ENCODE results near the gene PPP2R5B. TPM values are rescaled to one million over a fixed set of nuclear protein-coding genes. Genes with fewer than 3 reads are reported as not detected.

Gene PPP2R5B
- total and polyA plus RNA-seq, 9 of the 15 experiments (the other 6 are each of a cell fraction or from before 2014, with no cell fraction given), result 0.10 to 7.8 (median 3.3) TPM

DNA sequence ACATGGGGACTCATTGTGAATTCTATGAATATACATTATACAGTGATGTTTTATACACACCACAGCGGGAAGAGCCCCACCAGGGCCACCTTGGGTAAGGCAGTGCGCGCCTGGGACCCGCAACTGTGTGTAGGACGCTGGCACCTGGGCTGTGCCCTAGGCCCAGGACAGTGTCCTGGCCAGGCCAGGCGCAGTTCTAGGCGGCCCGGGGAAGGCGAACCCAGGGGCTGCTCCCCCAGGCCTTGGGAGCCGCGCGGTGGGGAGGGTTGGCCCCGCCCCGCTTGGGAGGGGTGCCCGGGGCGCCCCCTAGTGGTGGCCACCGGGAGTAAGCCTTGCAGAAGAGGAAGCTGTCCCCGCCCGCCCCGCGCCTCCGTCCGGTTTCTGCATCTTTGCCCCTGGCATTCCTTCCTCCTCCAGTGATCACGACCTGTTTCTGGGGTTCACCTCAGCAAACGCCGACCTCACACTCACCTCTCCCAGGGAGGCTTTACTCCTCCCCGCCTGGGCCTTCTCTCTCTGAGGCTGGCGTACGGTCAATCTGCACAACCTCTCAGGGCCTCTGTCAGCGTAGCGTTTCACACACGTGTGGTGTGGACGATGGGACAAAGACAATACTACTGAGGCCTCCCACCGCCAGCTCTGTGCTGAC, 36.6 kb upstream of the PPP2R5B start (continued):
- TF ChIP-seq, protein P1, sequence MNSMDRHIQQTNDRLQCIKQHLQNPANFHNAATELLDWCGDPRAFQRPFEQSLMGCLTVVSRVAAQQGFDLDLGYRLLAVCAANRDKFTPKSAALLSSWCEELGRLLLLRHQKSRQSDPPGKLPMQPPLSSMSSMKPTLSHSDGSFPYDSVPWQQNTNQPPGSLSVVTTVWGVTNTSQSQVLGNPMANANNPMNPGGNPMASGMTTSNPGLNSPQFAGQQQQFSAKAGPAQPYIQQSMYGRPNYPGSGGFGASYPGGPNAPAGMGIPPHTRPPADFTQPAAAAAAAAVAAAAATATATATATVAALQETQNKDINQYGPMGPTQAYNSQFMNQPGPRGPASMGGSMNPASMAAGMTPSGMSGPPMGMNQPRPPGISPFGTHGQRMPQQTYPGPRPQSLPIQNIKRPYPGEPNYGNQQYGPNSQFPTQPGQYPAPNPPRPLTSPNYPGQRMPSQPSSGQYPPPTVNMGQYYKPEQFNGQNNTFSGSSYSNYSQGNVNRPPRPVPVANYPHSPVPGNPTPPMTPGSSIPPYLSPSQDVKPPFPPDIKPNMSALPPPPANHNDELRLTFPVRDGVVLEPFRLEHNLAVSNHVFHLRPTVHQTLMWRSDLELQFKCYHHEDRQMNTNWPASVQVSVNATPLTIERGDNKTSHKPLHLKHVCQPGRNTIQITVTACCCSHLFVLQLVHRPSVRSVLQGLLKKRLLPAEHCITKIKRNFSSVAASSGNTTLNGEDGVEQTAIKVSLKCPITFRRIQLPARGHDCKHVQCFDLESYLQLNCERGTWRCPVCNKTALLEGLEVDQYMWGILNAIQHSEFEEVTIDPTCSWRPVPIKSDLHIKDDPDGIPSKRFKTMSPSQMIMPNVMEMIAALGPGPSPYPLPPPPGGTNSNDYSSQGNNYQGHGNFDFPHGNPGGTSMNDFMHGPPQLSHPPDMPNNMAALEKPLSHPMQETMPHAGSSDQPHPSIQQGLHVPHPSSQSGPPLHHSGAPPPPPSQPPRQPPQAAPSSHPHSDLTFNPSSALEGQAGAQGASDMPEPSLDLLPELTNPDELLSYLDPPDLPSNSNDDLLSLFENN (IDR thresholded peaks at IDR 0.05; ENCODE audit: low read depth in 2 of 2, low read length in 2 of 2), result 0 out of 4 replicates have a peak, but pooled peaks of 1 of the 2 experiments have one; percentile 5
- TF ChIP-seq HNRNPL (IDR thresholded peaks at IDR 0.05; ENCODE audit: low read depth, low read length) (peak; percentile 75; the same call in 1 of the 2 replicates), RCOR1 (IDR thresholded peaks at IDR 0.05; ENCODE audit: borderline replicate concordance in 1 of 2, low read depth in 2 of 2, low read length in 2 of 2) (peak in 1 of 2 experiments; percentile 64; a peak in 2 of 4 replicates), TAF1 (IDR thresholded peaks at IDR 0.05; ENCODE audit: control insufficient read depth, extremely low read depth, insufficient read depth, low read length, severe bottlenecking) (peak; percentile 53), MAZ (CRISPR knock-in tag; conservative IDR thresholded peaks at IDR 0.05 in 1 of 2, IDR thresholded peaks at IDR 0.05 in 1 of 2) (peak; percentile 99 to 100), PHTF2 (CRISPR knock-in tag; IDR thresholded peaks at IDR 0.05) (no peak), RHOXF2B (CRISPR knock-in tag; conservative IDR thresholded peaks at IDR 0.05) (0 out of 2 replicates have a peak, but pooled peaks have one; percentile 44), GATA2 (CRISPR knock-in tag; IDR thresholded peaks at IDR 0.05) (no peak), SRSF9 (IDR thresholded peaks at IDR 0.05; ENCODE audit: borderline replicate concordance, low read depth, low read length) (no peak), HCFC1 (IDR thresholded peaks at IDR 0.05; ENCODE audit: low read depth, low read length) (peak; percentile 44; the same call in 1 of the 2 replicates), ZKSCAN1 (IDR thresholded peaks at IDR 0.05; ENCODE audit: low read depth, low read length) (peak; percentile 70)
- TF ChIP-seq, protein P2, sequence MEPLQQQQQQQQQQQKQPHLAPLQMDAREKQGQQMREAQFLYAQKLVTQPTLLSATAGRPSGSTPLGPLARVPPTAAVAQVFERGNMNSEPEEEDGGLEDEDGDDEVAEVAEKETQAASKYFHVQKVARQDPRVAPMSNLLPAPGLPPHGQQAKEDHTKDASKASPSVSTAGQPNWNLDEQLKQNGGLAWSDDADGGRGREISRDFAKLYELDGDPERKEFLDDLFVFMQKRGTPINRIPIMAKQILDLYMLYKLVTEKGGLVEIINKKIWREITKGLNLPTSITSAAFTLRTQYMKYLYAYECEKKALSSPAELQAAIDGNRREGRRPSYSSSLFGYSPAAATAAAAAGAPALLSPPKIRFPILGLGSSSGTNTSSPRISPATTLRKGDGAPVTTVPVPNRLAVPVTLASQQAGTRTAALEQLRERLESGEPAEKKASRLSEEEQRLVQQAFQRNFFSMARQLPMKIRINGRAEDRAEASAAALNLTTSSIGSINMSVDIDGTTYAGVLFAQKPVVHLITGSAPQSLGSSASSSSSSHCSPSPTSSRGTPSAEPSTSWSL (CRISPR knock-in tag; IDR thresholded peaks at IDR 0.05; ENCODE audit: borderline replicate concordance), result 0 out of 2 replicates have a peak, but pooled peaks have one; percentile 23
- TF ChIP-seq, protein P3, sequence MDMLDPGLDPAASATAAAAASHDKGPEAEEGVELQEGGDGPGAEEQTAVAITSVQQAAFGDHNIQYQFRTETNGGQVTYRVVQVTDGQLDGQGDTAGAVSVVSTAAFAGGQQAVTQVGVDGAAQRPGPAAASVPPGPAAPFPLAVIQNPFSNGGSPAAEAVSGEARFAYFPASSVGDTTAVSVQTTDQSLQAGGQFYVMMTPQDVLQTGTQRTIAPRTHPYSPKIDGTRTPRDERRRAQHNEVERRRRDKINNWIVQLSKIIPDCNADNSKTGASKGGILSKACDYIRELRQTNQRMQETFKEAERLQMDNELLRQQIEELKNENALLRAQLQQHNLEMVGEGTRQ (CRISPR knock-in tag; IDR thresholded peaks at IDR 0.05), result no peak
- TF ChIP-seq, protein P4, sequence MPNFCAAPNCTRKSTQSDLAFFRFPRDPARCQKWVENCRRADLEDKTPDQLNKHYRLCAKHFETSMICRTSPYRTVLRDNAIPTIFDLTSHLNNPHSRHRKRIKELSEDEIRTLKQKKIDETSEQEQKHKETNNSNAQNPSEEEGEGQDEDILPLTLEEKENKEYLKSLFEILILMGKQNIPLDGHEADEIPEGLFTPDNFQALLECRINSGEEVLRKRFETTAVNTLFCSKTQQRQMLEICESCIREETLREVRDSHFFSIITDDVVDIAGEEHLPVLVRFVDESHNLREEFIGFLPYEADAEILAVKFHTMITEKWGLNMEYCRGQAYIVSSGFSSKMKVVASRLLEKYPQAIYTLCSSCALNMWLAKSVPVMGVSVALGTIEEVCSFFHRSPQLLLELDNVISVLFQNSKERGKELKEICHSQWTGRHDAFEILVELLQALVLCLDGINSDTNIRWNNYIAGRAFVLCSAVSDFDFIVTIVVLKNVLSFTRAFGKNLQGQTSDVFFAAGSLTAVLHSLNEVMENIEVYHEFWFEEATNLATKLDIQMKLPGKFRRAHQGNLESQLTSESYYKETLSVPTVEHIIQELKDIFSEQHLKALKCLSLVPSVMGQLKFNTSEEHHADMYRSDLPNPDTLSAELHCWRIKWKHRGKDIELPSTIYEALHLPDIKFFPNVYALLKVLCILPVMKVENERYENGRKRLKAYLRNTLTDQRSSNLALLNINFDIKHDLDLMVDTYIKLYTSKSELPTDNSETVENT (CRISPR knock-in tag; IDR thresholded peaks at IDR 0.05), result 0 out of 2 replicates have a peak, but pooled peaks have one; percentile 17
- TF ChIP-seq, protein P5, sequence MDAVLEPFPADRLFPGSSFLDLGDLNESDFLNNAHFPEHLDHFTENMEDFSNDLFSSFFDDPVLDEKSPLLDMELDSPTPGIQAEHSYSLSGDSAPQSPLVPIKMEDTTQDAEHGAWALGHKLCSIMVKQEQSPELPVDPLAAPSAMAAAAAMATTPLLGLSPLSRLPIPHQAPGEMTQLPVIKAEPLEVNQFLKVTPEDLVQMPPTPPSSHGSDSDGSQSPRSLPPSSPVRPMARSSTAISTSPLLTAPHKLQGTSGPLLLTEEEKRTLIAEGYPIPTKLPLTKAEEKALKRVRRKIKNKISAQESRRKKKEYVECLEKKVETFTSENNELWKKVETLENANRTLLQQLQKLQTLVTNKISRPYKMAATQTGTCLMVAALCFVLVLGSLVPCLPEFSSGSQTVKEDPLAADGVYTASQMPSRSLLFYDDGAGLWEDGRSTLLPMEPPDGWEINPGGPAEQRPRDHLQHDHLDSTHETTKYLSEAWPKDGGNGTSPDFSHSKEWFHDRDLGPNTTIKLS (IDR thresholded peaks at IDR 0.05; ENCODE audit: borderline replicate concordance, low read depth), result no peak
